Esophagus squamous epithelium (tissue), 4 donors: ENCODE results near the gene TSHB.

Source experiments
- POLR2A ChIP-seq, 4 donors: fragments of 450-650 bp; IDR thresholded peaks; one replicate each; pipeline ENCODE4 v1.6.1; 2017; ENCODE audit warnings: antibody characterized with exemption in 4 of 4, mild to moderate bottlenecking in 4 of 4, moderate library complexity in 3 of 4
- TF ChIP-seq, protein P1 (sequence below), 6 experiments: fragments of 450-650 bp in 4 of 6; fragments of 200-600 bp in 2 of 6; sonication (generic) in 2 of 6; IDR thresholded peaks; one replicate each; pipeline ENCODE4 v1.5.1; 2016 to 2019; ENCODE audit warnings: antibody characterized with exemption in 6 of 6, mild to moderate bottlenecking in 4 of 6, moderate library complexity in 4 of 6

DNA sequence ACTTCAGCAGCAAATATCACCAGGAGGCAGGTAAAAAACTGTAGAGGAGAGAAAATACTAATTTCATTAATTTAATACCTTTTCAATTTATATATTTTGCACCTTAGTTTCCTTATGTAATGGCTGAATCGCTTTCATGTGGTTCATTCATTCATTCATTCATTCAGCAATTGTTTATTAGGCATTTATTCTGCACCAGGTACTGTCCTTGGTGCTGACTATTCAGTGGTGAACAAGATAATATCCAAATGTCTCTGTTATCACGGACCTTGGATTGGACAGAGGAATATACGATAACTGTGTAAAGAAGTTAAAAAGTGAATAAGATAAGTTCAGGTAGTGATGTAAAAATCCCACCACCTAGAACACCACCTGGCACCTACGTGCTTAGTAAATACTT is 30.9 kb downstream of the TSHB start:
- TF ChIP-seq, protein P1, sequence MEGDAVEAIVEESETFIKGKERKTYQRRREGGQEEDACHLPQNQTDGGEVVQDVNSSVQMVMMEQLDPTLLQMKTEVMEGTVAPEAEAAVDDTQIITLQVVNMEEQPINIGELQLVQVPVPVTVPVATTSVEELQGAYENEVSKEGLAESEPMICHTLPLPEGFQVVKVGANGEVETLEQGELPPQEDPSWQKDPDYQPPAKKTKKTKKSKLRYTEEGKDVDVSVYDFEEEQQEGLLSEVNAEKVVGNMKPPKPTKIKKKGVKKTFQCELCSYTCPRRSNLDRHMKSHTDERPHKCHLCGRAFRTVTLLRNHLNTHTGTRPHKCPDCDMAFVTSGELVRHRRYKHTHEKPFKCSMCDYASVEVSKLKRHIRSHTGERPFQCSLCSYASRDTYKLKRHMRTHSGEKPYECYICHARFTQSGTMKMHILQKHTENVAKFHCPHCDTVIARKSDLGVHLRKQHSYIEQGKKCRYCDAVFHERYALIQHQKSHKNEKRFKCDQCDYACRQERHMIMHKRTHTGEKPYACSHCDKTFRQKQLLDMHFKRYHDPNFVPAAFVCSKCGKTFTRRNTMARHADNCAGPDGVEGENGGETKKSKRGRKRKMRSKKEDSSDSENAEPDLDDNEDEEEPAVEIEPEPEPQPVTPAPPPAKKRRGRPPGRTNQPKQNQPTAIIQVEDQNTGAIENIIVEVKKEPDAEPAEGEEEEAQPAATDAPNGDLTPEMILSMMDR (IDR thresholded peaks at IDR 0.05): no peak
- TF ChIP-seq POLR2A (IDR thresholded peaks at IDR 0.05): no peak
